ENCODE data around the gene ATP1A2.

DNA sequence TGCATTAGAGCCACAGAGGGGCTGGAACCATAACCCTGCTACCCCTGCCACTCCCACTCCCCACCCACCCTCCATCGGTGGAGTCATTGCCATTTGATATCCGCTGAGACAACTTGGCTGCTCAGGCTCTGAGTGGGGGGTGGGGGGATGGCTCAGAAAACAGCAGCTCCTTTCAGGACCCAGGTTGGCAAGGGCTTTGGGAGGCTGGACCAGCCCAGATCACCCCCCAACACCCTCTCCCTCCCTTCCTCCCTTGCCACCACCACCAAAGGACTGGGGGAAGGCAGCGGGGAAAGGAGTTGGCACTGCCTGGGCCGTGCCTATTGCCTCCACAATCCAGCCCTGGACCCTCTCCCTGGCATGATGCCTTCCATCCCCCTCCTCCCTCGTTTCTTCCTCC, 47.3 kb upstream of the ATP1A2 start:
- TF ChIP-seq, protein P1, sequence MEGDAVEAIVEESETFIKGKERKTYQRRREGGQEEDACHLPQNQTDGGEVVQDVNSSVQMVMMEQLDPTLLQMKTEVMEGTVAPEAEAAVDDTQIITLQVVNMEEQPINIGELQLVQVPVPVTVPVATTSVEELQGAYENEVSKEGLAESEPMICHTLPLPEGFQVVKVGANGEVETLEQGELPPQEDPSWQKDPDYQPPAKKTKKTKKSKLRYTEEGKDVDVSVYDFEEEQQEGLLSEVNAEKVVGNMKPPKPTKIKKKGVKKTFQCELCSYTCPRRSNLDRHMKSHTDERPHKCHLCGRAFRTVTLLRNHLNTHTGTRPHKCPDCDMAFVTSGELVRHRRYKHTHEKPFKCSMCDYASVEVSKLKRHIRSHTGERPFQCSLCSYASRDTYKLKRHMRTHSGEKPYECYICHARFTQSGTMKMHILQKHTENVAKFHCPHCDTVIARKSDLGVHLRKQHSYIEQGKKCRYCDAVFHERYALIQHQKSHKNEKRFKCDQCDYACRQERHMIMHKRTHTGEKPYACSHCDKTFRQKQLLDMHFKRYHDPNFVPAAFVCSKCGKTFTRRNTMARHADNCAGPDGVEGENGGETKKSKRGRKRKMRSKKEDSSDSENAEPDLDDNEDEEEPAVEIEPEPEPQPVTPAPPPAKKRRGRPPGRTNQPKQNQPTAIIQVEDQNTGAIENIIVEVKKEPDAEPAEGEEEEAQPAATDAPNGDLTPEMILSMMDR (IDR thresholded peaks at IDR 0.05), result no peak
- no peak for TF ChIP-seq POLR2A (IDR thresholded peaks at IDR 0.05)

Measured in vagina (tissue), 2 donors.